Anterior cingulate cortex (tissue), 58 donors: ENCODE data around the gene SIGLEC1.

Experiments
- DNase-seq, 58 donors: peaks; one replicate each; lab custom pipeline; 2025; lab: John Stamatoyannopoulos, UW

SIGLEC1 gene

GRCh38 chr20:3667434-3668037 is 44.9 kb downstream of the SIGLEC1 start:
- DNase-seq: no peak

GRCh38 chr20:3663858-3664257 is 48.5 kb downstream of the SIGLEC1 start:
- no peak for DNase-seq

GRCh38 chr20:3663031-3663701 is 49.2 kb downstream of the SIGLEC1 start, which contains the start of gene GFRA4:
TSS of gene GFRA4 (minus strand) at chr20:3663399. CDS start at chr20:3663399, 0 bp downstream.
- DNase-seq: no peak
